ENCODE results near the gene STRIT1. TPM values are rescaled to one million over a fixed set of nuclear protein-coding genes. Genes with fewer than 3 reads are reported as not detected.

The STRIT1 gene
- total and polyA plus RNA-seq, 9 of the 15 experiments (the other 6 are each of a cell fraction or from before 2014, with no cell fraction given): not detected

GRCh38 chr3:155282385-155283091 lies 10.9 kb downstream of the STRIT1 start (continued):
- TF ChIP-seq ZBTB11 (CRISPR knock-in tag; IDR thresholded peaks at IDR 0.05) (peak in 1 of 3 experiments; percentile 62; a peak in 2 of 6 replicates), ZNF121 (CRISPR knock-in tag; conservative IDR thresholded peaks at IDR 0.05) (no peak), CBFA2T3 (IDR thresholded peaks at IDR 0.05) (peak; percentile 97), TCF3 (CRISPR knock-in tag; IDR thresholded peaks at IDR 0.05) (peak; percentile 97), FOXJ3 (CRISPR knock-in tag; IDR thresholded peaks at IDR 0.05) (no peak), AFF4 (CRISPR knock-in tag; IDR thresholded peaks at IDR 0.05) (no peak), ZNF57 (CRISPR knock-in tag; IDR thresholded peaks at IDR 0.05) (no peak), RUNX1 (IDR thresholded peaks at IDR 0.05; ENCODE audit: low read depth) (peak; percentile 70; the same call in 1 of the 2 replicates)
- TF ChIP-seq, protein P1, sequence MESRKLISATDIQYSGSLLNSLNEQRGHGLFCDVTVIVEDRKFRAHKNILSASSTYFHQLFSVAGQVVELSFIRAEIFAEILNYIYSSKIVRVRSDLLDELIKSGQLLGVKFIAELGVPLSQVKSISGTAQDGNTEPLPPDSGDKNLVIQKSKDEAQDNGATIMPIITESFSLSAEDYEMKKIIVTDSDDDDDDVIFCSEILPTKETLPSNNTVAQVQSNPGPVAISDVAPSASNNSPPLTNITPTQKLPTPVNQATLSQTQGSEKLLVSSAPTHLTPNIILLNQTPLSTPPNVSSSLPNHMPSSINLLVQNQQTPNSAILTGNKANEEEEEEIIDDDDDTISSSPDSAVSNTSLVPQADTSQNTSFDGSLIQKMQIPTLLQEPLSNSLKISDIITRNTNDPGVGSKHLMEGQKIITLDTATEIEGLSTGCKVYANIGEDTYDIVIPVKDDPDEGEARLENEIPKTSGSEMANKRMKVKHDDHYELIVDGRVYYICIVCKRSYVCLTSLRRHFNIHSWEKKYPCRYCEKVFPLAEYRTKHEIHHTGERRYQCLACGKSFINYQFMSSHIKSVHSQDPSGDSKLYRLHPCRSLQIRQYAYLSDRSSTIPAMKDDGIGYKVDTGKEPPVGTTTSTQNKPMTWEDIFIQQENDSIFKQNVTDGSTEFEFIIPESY (CRISPR knock-in tag; IDR thresholded peaks at IDR 0.05): peak; percentile 30; the same call in 1 of the 2 replicates
- TF ChIP-seq, protein P2, sequence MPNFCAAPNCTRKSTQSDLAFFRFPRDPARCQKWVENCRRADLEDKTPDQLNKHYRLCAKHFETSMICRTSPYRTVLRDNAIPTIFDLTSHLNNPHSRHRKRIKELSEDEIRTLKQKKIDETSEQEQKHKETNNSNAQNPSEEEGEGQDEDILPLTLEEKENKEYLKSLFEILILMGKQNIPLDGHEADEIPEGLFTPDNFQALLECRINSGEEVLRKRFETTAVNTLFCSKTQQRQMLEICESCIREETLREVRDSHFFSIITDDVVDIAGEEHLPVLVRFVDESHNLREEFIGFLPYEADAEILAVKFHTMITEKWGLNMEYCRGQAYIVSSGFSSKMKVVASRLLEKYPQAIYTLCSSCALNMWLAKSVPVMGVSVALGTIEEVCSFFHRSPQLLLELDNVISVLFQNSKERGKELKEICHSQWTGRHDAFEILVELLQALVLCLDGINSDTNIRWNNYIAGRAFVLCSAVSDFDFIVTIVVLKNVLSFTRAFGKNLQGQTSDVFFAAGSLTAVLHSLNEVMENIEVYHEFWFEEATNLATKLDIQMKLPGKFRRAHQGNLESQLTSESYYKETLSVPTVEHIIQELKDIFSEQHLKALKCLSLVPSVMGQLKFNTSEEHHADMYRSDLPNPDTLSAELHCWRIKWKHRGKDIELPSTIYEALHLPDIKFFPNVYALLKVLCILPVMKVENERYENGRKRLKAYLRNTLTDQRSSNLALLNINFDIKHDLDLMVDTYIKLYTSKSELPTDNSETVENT (CRISPR knock-in tag; IDR thresholded peaks at IDR 0.05): no peak
